Ishikawa (cell line): Measurements from ENCODE around the gene COPA.

Experiments used
- CEBPB ChIP-seq: IDR thresholded peaks from 2 replicates; pipeline ENCODE4 v1.6.1; 2012
- CREB1 ChIP-seq: IDR thresholded peaks from 2 replicates; pipeline ENCODE4 v1.6.1; 2012; ENCODE audit warnings: low read depth
- EGR1 ChIP-seq: IDR thresholded peaks from 2 replicates; pipeline ENCODE4 v1.6.1; 2012
- EP300 ChIP-seq: IDR thresholded peaks from 2 replicates; pipeline ENCODE4 v1.6.1; 2012; ENCODE audit warnings: borderline replicate concordance
- FOXM1 ChIP-seq: IDR thresholded peaks from 2 replicates; pipeline ENCODE4 v1.6.1; 2012; ENCODE audit warnings: low read depth, borderline replicate concordance
- NFIC ChIP-seq: IDR thresholded peaks from 2 replicates; pipeline ENCODE4 v1.6.1; 2012
- RAD21 ChIP-seq: IDR thresholded peaks from 2 replicates; pipeline ENCODE4 v1.6.1; 2012; ENCODE audit warnings: low read depth
- TAF1 ChIP-seq: IDR thresholded peaks from 2 replicates; pipeline ENCODE4 v1.6.1; 2012; ENCODE audit warnings: low read depth, mild to moderate bottlenecking
- TCF12 ChIP-seq: IDR thresholded peaks from 2 replicates; pipeline ENCODE4 v1.6.1; 2012; ENCODE audit warnings: low read depth
- TEAD4 ChIP-seq: IDR thresholded peaks from 2 replicates; pipeline ENCODE4 v1.6.1; 2012
- YY1 ChIP-seq: IDR thresholded peaks from 2 replicates; pipeline ENCODE4 v1.6.1; 2012; ENCODE audit warnings: low read depth
- ZBTB7A ChIP-seq: IDR thresholded peaks from 2 replicates; pipeline ENCODE4 v1.6.1; 2012; ENCODE audit warnings: low read depth
- TF ChIP-seq, protein P1 (sequence below): IDR thresholded peaks from 2 replicates; pipeline ENCODE4 v1.6.1; 2012
- TF ChIP-seq, protein P2 (sequence below): IDR thresholded peaks from 2 replicates; pipeline ENCODE4 v1.6.1; 2012; ENCODE audit warnings: low read depth, mild to moderate bottlenecking
- TF ChIP-seq, protein P3 (sequence below): IDR thresholded peaks from 2 replicates; pipeline ENCODE4 v1.6.1; 2012

COPA gene

DNA sequence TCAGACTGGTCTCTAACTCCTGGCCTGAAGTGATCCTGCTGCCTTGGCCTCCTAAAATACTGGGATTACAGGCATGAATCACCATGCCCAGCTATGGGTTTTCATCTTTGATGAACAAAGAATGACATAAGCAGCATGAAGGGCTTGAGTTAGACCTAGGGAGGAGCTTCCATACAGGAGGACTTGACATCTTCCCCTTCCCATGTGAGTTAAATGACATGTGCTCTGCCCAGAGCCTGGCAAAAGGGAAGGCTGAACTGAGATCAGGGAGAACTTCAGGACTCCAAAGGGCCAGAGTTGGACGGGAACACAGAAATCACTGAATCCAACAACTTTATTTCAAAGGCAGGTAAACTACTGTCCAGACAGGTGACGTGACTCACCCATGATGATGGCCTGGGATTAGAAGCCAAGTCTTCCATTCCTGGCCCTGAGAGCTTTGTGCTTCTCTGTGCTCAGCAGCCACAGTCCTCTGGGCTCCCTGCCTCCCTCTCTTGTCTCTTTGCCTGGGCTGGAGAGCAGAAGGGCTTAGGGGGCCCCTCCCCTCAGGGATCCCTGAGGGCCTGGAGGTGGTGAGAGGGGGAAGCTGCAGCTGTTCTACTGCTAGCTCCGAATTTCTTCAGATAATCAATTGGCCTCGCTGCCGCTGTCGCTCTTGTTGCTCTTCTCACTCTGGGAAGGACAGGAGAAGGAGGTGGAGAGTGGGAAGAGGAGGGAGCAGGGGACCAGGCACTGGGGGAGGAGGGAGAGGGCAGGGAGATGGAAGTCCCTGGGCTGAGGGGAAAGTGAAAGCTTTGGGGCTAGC is 31.5 kb upstream of the COPA start:
- TF ChIP-seq, protein P1, sequence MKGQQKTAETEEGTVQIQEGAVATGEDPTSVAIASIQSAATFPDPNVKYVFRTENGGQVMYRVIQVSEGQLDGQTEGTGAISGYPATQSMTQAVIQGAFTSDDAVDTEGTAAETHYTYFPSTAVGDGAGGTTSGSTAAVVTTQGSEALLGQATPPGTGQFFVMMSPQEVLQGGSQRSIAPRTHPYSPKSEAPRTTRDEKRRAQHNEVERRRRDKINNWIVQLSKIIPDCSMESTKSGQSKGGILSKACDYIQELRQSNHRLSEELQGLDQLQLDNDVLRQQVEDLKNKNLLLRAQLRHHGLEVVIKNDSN: no peak
- TF ChIP-seq EP300: no peak
- no peak for TF ChIP-seq TEAD4
- no peak for TF ChIP-seq ZBTB7A

DNA sequence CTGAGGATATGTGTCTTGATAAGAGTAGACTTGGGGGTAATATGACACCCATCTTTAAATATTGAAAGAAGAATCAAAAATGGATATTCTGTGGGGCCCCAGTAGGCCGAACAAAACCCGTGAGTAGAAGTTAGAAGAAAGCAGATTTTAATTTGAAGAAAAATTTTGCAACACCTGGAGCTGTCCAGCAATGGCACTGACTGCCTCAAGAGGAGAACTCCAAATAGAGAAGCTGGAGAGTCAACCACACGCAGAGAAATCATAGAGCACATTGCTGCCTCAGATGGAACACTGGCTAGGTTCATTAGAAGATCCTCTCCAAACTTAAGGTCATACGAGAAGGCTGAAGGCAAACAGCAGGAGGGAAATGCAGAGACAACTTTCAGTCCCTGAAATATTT is 30.6 kb upstream of the COPA start:
- no peak for TF ChIP-seq NFIC
- TF ChIP-seq, protein P2, sequence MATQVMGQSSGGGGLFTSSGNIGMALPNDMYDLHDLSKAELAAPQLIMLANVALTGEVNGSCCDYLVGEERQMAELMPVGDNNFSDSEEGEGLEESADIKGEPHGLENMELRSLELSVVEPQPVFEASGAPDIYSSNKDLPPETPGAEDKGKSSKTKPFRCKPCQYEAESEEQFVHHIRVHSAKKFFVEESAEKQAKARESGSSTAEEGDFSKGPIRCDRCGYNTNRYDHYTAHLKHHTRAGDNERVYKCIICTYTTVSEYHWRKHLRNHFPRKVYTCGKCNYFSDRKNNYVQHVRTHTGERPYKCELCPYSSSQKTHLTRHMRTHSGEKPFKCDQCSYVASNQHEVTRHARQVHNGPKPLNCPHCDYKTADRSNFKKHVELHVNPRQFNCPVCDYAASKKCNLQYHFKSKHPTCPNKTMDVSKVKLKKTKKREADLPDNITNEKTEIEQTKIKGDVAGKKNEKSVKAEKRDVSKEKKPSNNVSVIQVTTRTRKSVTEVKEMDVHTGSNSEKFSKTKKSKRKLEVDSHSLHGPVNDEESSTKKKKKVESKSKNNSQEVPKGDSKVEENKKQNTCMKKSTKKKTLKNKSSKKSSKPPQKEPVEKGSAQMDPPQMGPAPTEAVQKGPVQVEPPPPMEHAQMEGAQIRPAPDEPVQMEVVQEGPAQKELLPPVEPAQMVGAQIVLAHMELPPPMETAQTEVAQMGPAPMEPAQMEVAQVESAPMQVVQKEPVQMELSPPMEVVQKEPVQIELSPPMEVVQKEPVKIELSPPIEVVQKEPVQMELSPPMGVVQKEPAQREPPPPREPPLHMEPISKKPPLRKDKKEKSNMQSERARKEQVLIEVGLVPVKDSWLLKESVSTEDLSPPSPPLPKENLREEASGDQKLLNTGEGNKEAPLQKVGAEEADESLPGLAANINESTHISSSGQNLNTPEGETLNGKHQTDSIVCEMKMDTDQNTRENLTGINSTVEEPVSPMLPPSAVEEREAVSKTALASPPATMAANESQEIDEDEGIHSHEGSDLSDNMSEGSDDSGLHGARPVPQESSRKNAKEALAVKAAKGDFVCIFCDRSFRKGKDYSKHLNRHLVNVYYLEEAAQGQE: peak; percentile 78
- TF ChIP-seq CEBPB: peak; percentile 65; the same call in 1 of the 2 replicates

DNA sequence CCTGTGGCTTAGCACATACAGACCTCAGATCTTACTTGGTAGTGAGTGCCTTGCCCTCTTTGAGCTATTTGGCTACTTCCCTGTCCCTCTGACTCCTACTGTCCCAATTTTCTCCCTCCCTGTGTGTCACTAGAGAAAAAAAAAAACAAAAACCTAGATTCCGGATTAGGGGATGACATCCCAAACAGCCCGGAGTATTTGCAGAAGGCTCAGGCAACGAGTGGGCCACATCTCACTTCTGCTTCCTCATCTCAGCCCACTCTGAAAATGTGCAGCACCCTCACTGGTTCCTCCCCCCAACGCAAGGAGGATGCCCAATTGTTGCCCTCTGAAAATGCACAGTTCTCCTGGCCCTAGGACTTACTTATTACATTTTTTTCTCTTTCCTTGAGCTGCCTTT is 28.7 kb upstream of the COPA start:
- TF ChIP-seq, protein P3, sequence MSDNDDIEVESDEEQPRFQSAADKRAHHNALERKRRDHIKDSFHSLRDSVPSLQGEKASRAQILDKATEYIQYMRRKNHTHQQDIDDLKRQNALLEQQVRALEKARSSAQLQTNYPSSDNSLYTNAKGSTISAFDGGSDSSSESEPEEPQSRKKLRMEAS: no peak
- TF ChIP-seq, protein P1: no peak
- TF ChIP-seq ZBTB7A (no peak), TEAD4 (no peak), CEBPB (no peak), RAD21 (no peak), NFIC (no peak), FOXM1 (no peak), CREB1 (no peak), EP300 (no peak), YY1 (no peak), EGR1 (no peak), TCF12 (no peak), TAF1 (no peak)
- TF ChIP-seq, protein P2: no peak

DNA sequence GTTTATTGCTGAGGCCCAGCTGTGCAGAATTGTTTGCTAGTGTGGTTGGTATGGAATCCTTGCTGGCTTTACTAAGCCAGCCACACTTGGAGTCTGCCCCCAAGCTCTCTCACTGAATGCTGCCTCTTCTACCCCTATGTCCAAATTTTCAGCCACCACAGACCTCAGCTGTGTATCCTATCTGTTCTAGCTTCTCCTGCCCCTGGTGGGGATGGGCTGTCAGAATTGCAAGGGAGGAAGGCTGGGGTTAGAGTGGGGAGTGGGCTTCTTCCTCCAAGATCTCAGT is 28.2 kb upstream of the COPA start:
- no peak for TF ChIP-seq NFIC
- TF ChIP-seq RAD21: no peak
- TF ChIP-seq, protein P1: no peak
- no peak for TF ChIP-seq CREB1
- TF ChIP-seq, protein P3: no peak
- TF ChIP-seq, protein P2: no peak
- TF ChIP-seq TEAD4: no peak
- TF ChIP-seq TAF1: no peak
- TF ChIP-seq YY1: no peak
- TF ChIP-seq ZBTB7A: no peak
- no peak for TF ChIP-seq TCF12
